Keratinocyte (primary cell): Measurements from ENCODE around the gene OAT. TPM values are rescaled to one million over a fixed set of nuclear protein-coding genes. Genes with fewer than 3 reads are reported as not detected.
A peak's percentile ranks its signal among the peaks of the same experiment; 100 is the strongest.

ENCODE experiments used
- DNase-seq: peaks from one replicate; pipeline ENCODE4 v3.0.0-alpha.2; 2011; ENCODE audit warnings: low read depth, missing footprints, low spot score
- FAIRE-seq: peaks from 2 replicates; lab custom pipeline; 2011; peaks lifted over from hg19 to GRCh38; lab: Jason Lieb, UNC
- H2AFZ ChIP-seq: 2 replicates; pipeline ENCODE4 v1.6.0; 2012; ENCODE audit warnings: low read length, control low read depth, inconsistent platforms; ENCODE audit not compliant: control insufficient read depth
- H3K27ac ChIP-seq: 2 replicates; pipeline ENCODE4 v1.5.1; 2011; ENCODE audit warnings: low read length; ENCODE audit not compliant: control insufficient read depth, insufficient read depth
- H3K27me3 ChIP-seq: 3 replicates; pipeline ENCODE4 v1.6.0; 2011; ENCODE audit warnings: low read length; ENCODE audit not compliant: control insufficient read depth, insufficient read depth; ENCODE audit errors: extremely low read depth
- H3K36me3 ChIP-seq, 2 experiments: 2 replicates in 1 of 2; 3 replicates in 1 of 2; pipeline ENCODE4 v1.5.1; 2011; ENCODE audit warnings: low read length in 2 of 2, mild to moderate bottlenecking in 1 of 2; ENCODE audit not compliant: control insufficient read depth in 2 of 2, insufficient read depth in 2 of 2; ENCODE audit errors: extremely low read depth in 1 of 2
- H3K4me1 ChIP-seq: 3 replicates; pipeline ENCODE4 v1.5.1; 2011; ENCODE audit warnings: low read length; ENCODE audit not compliant: control insufficient read depth, insufficient read depth; ENCODE audit errors: extremely low read depth
- H3K4me2 ChIP-seq: 3 replicates; pipeline ENCODE4 v1.6.0; 2011; ENCODE audit warnings: low read depth, low read length; ENCODE audit not compliant: control insufficient read depth, insufficient read depth; ENCODE audit errors: extremely low read depth
- H3K4me3 ChIP-seq, 3 experiments: fragments of 200-600 bp in 1 of 3; sonication (generic) in 1 of 3; 2 replicates in 2 of 3; 3 replicates in 1 of 3; pipeline ENCODE4 v1.5.1; 2011 to 2016; ENCODE audit warnings: low read length in 3 of 3, mild to moderate bottlenecking in 3 of 3, control low read depth in 2 of 3, inconsistent platforms in 1 of 3, low read depth in 1 of 3, mixed read lengths in 1 of 3, mixed run types in 1 of 3, moderate library complexity in 1 of 3; ENCODE audit not compliant: control insufficient read depth in 2 of 3, insufficient read depth in 2 of 3; ENCODE audit errors: extremely low read depth in 1 of 3
- H3K79me2 ChIP-seq: 2 replicates; pipeline ENCODE4 v1.6.0; 2012; ENCODE audit warnings: low read length; ENCODE audit not compliant: control insufficient read depth, insufficient read depth
- H3K9ac ChIP-seq: 3 replicates; pipeline ENCODE4 v1.6.0; 2011; ENCODE audit warnings: low read length; ENCODE audit not compliant: control insufficient read depth, insufficient read depth; ENCODE audit errors: extremely low read depth
- H3K9me1 ChIP-seq: 3 replicates; pipeline ENCODE4 v1.6.0; 2011; ENCODE audit warnings: low read length; ENCODE audit not compliant: control insufficient read depth, insufficient read depth; ENCODE audit errors: extremely low read depth
- H3K9me3 ChIP-seq: 2 replicates; pipeline ENCODE4 v1.5.1; 2012; ENCODE audit warnings: low read depth, low read length; ENCODE audit not compliant: control insufficient read depth
- H4K20me1 ChIP-seq: 3 replicates; pipeline ENCODE4 v1.6.0; 2011; ENCODE audit warnings: low read length; ENCODE audit not compliant: control insufficient read depth, insufficient read depth; ENCODE audit errors: extremely low read depth
- EZH2 ChIP-seq: IDR thresholded peaks from one replicate; pipeline ENCODE4 v1.6.1; 2012; ENCODE audit warnings: inconsistent platforms, mild to moderate bottlenecking, low read length, moderate library complexity
- dilution Hi-C: fragments of 300-500 bp; cut with MboI; formaldehyde crosslinking; loops from one replicate; pipeline ENCODE4 v1.7.0; 2020; ENCODE audit warnings: low sequenced_read_pairs; ENCODE audit not compliant: extremely low pct_ligation_motif_present
- polyA plus RNA-seq, 5 experiments: library from polyadenylated mRNA; depleted of rRNA in 3 of 5; stranded (reverse) in 3 of 5; stranded (forward) in 1 of 5; unstranded in 1 of 5; fragments of >200 nt; gene quantifications; 1 replicate in 1 of 5; 2 replicates in 3 of 5; 3 replicates in 1 of 5; pipeline versions ENCODE4 v1.2.1 to v1.2.3, GENCODE V29; 2011 to 2012; ENCODE audit warnings: missing spikeins in 2 of 5, low read depth in 1 of 5, low replicate concordance in 1 of 5
- TF ChIP-seq, protein P1 (sequence below), 3 experiments: IDR thresholded peaks in 1 of 3; conservative IDR thresholded peaks in 1 of 3; optimal IDR thresholded peaks in 1 of 3; 2 replicates in 2 of 3; 3 replicates in 1 of 3; pipeline versions ENCODE3 to v1.5.1; 2011; ENCODE audit warnings: low read length in 3 of 3, mild to moderate bottlenecking in 3 of 3, moderate library complexity in 2 of 3, control low read depth in 1 of 3, inconsistent platforms in 1 of 3; ENCODE audit not compliant: insufficient read depth in 2 of 3; ENCODE audit errors: extremely low read depth in 1 of 3

The OAT gene
- polyA plus RNA-seq, 1 donor (not counting 4 experiments of a cell fraction or from before 2014, with no cell fraction given), result 528 TPM

DNA sequence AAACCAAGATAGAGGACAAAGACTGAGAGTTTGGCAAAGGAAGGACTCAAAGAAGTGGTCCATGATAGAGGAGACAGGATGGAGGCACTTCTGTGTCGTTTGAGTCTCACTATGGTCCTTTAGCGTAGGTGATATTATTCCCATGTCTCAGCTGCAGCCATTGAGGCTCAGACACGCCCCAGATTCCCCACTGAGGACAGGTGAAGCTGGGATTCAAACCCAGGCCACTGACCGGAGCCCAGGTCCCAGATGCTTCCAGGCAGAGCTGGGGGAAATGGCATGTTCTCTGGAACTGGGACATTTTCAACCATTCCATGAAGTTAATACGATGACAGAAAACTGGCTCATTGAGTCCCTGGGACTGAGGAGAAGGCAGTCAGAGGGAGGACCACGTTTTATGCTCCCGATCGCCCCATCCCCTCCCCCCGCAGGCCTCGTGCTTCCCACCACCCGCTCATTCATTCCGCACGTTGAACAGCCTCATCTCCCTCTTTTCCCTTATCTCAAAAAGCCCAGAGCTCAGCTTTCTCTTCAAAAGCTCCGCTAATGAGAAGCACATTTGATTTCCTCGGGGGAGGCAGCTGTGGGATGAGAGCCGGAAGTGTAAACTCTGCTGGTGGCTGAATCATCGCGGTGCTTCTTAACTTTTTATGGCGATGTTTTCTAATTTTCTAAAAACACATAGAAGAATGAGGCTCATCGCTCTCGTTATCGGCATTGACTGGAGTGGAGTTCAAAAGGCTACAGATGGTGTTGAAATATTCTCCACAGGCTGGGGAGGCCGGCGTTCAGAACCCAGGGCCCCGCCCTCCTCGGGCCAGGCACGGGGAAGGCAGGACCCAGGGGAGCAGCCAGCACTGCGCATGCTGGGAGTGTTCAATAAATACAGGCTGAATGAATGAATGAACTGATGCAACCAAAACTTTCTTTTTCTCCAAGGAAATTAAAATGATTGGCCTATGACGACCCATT is 64.0 kb downstream of the OAT start:
- TF ChIP-seq, protein P1, sequence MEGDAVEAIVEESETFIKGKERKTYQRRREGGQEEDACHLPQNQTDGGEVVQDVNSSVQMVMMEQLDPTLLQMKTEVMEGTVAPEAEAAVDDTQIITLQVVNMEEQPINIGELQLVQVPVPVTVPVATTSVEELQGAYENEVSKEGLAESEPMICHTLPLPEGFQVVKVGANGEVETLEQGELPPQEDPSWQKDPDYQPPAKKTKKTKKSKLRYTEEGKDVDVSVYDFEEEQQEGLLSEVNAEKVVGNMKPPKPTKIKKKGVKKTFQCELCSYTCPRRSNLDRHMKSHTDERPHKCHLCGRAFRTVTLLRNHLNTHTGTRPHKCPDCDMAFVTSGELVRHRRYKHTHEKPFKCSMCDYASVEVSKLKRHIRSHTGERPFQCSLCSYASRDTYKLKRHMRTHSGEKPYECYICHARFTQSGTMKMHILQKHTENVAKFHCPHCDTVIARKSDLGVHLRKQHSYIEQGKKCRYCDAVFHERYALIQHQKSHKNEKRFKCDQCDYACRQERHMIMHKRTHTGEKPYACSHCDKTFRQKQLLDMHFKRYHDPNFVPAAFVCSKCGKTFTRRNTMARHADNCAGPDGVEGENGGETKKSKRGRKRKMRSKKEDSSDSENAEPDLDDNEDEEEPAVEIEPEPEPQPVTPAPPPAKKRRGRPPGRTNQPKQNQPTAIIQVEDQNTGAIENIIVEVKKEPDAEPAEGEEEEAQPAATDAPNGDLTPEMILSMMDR (optimal IDR thresholded peaks at IDR 0.05 in 1 of 3, IDR thresholded peaks at IDR 0.05 in 1 of 3, conservative IDR thresholded peaks at IDR 0.05 in 1 of 3; ENCODE audit: extremely low read depth in 1 of 3, insufficient read depth in 2 of 3, low read length in 3 of 3), result no peak
- no peak for TF ChIP-seq EZH2
- H3K9me3 ChIP-seq, result no peaks in the 10 kb centered on the region
- H3K4me3 ChIP-seq, result peak overlapping the region; percentile 15 to 31 (median 20)
- no peaks in the 10 kb centered on the region for H3K36me3 ChIP-seq
- peak overlapping the region; percentile 81 for H3K4me2 ChIP-seq
- peak overlapping the region; percentile 42 for H2AFZ ChIP-seq
- dilution Hi-C loops, result no loop called here
- H3K9ac ChIP-seq, result peak overlapping the region; percentile 26
- H3K79me2 ChIP-seq, result no peaks in the 10 kb centered on the region
- H4K20me1 ChIP-seq, result no peaks in the 10 kb centered on the region
- peaks cover 31% of the 10 kb centered on the region for H3K4me1 ChIP-seq
- H3K27me3 ChIP-seq, result no peaks in the 10 kb centered on the region
- FAIRE-seq (peak; percentile 79), DNase-seq (no peak)
- H3K27ac ChIP-seq, result peak overlapping the region; percentile 34
- H3K9me1 ChIP-seq, result no peaks in the 10 kb centered on the region

GRCh38 chr10:124353896-124354295 is 64.8 kb downstream of the OAT start:
- Histone ChIP-seq H3K79me2 (no peaks in the 10 kb centered on the region), H3K4me1 (peaks cover 31% of the 10 kb centered on the region), H4K20me1 (no peaks in the 10 kb centered on the region), H3K4me3 (no peak overlapping the region), H2AFZ (no peak overlapping the region), H3K27ac (no peak overlapping the region), H3K36me3 (no peaks in the 10 kb centered on the region), H3K9me1 (no peaks in the 10 kb centered on the region), H3K9ac (no peak overlapping the region), H3K4me2 (no peak overlapping the region), H3K9me3 (no peaks in the 10 kb centered on the region), H3K27me3 (no peaks in the 10 kb centered on the region)
- TF ChIP-seq, protein P1 (optimal IDR thresholded peaks at IDR 0.05 in 1 of 3, IDR thresholded peaks at IDR 0.05 in 1 of 3, conservative IDR thresholded peaks at IDR 0.05 in 1 of 3; ENCODE audit: extremely low read depth in 1 of 3, insufficient read depth in 2 of 3, low read length in 3 of 3), result no peak
- no peak for TF ChIP-seq EZH2
- DNase-seq, result no peak
- dilution Hi-C loops, result no loop called here
- FAIRE-seq, result no peak
